Mesenchymal stem cell (in vitro differentiated cells and primary cell): ENCODE measurements around the gene PTPN13.
A peak's percentile ranks its signal among the peaks of the same experiment; 100 is the strongest.

Experiments
- DNase-seq: peaks from one replicate; pipeline ENCODE4 v3.0.0-alpha.2; 2013
- H2AFZ ChIP-seq: one replicate; pipeline ENCODE4 v1.6.1; 2013; ENCODE audit warnings: low read depth, mild to moderate bottlenecking, control low read depth, inconsistent platforms, low read length, moderate library complexity
- H2AK5ac ChIP-seq: 2 replicates; pipeline ENCODE4 v1.6.1; 2013; ENCODE audit warnings: low read length, moderate library complexity, mild to moderate bottlenecking, inconsistent platforms; ENCODE audit not compliant: severe bottlenecking
- H2BK120ac ChIP-seq: one replicate; pipeline ENCODE4 v1.6.1; 2013; ENCODE audit warnings: low read depth, mild to moderate bottlenecking, inconsistent platforms, low read length, moderate library complexity
- H2BK12ac ChIP-seq, 2 experiments: one replicate each; pipeline ENCODE4 v1.6.1; 2013; ENCODE audit warnings: inconsistent platforms in 2 of 2, low read length in 2 of 2, mild to moderate bottlenecking in 2 of 2, moderate library complexity in 2 of 2, control low read depth in 1 of 2
- H2BK15ac ChIP-seq: one replicate; pipeline ENCODE4 v1.6.1; 2013; ENCODE audit warnings: mild to moderate bottlenecking, low read depth, inconsistent platforms; ENCODE audit not compliant: poor library complexity, severe bottlenecking
- H2BK5ac ChIP-seq: 2 replicates; pipeline ENCODE4 v1.6.1; 2013; ENCODE audit warnings: low read depth, mild to moderate bottlenecking, low read length, control low read depth, inconsistent platforms; ENCODE audit not compliant: poor library complexity, severe bottlenecking
- H3K14ac ChIP-seq, 2 experiments: one replicate each; pipeline ENCODE4 v1.6.1; 2013; ENCODE audit warnings: inconsistent platforms in 2 of 2, low read length in 2 of 2, control low read depth in 1 of 2, mild to moderate bottlenecking in 1 of 2, moderate library complexity in 1 of 2
- H3K18ac ChIP-seq, 2 experiments: one replicate each; pipeline ENCODE4 v1.6.1; 2013; ENCODE audit warnings: inconsistent platforms in 2 of 2, low read length in 2 of 2, control low read depth in 1 of 2, low read depth in 1 of 2, mild to moderate bottlenecking in 1 of 2
- H3K23ac ChIP-seq, 2 experiments: one replicate each; pipeline ENCODE4 v1.6.1; 2013; ENCODE audit warnings: inconsistent platforms in 2 of 2, low read length in 2 of 2, mild to moderate bottlenecking in 2 of 2, moderate library complexity in 2 of 2, control low read depth in 1 of 2
- H3K27ac ChIP-seq: 2 replicates; pipeline ENCODE4 v1.5.1; 2013; ENCODE audit warnings: mild to moderate bottlenecking, moderate library complexity, low read length, control low read depth, inconsistent platforms; ENCODE audit not compliant: poor library complexity, severe bottlenecking
- H3K27me3 ChIP-seq, 2 experiments: 2 replicates each; pipeline versions ENCODE4 v1.6.1 to v1.7.0; 2013; ENCODE audit warnings: low read length in 2 of 2, mild to moderate bottlenecking in 2 of 2, moderate library complexity in 2 of 2, control low read depth in 1 of 2, inconsistent platforms in 1 of 2; ENCODE audit not compliant: control insufficient read depth in 1 of 2, insufficient read depth in 1 of 2
- H3K36me3 ChIP-seq, 2 experiments: 2 replicates each; pipeline versions ENCODE4 v1.6.1 to v1.7.0; 2013; ENCODE audit warnings: low read length in 2 of 2, control low read depth in 1 of 2, inconsistent platforms in 1 of 2, low read depth in 1 of 2, mild to moderate bottlenecking in 1 of 2; ENCODE audit not compliant: insufficient read depth in 2 of 2, control insufficient read depth in 1 of 2
- H3K4ac ChIP-seq, 2 experiments: one replicate each; pipeline ENCODE4 v1.6.1; 2013; ENCODE audit warnings: inconsistent platforms in 2 of 2, low read length in 2 of 2, mild to moderate bottlenecking in 2 of 2, moderate library complexity in 2 of 2, control low read depth in 1 of 2, low read depth in 1 of 2
- H3K4me1 ChIP-seq: 2 replicates; pipeline ENCODE4 v1.6.1; 2013; ENCODE audit warnings: low read depth, low read length, control low read depth; ENCODE audit not compliant: control insufficient read depth, insufficient read depth
- H3K4me2 ChIP-seq: 2 replicates; pipeline ENCODE4 v1.6.1; 2013; ENCODE audit warnings: low read length, mild to moderate bottlenecking, inconsistent platforms; ENCODE audit not compliant: poor library complexity, severe bottlenecking
- H3K4me3 ChIP-seq, 2 experiments: 2 replicates each; pipeline versions ENCODE4 v1.5.1 to v1.7.0; 2013; ENCODE audit warnings: low read length in 2 of 2, mild to moderate bottlenecking in 2 of 2, control low read depth in 1 of 2, low read depth in 1 of 2; ENCODE audit not compliant: insufficient read depth in 1 of 2
- H3K79me1 ChIP-seq: replicated peaks from 2 replicates; pipeline ENCODE4 v1.6.1; 2013; ENCODE audit warnings: mild to moderate bottlenecking, control low read depth, low read length, inconsistent platforms; ENCODE audit not compliant: poor library complexity, severe bottlenecking
- H3K9ac ChIP-seq: 2 replicates; pipeline ENCODE4 v1.7.0; 2013; ENCODE audit warnings: mild to moderate bottlenecking, low read length, moderate library complexity
- H3K9me3 ChIP-seq: 2 replicates; pipeline ENCODE4 v1.7.0; 2013; ENCODE audit warnings: mild to moderate bottlenecking, low read length; ENCODE audit not compliant: control insufficient read depth
- H4K8ac ChIP-seq: one replicate; pipeline ENCODE4 v1.6.1; 2013; ENCODE audit warnings: inconsistent platforms, mild to moderate bottlenecking, low read length, moderate library complexity
- H4K91ac ChIP-seq: one replicate; pipeline ENCODE4 v1.6.1; 2013; ENCODE audit warnings: mild to moderate bottlenecking, low read length, inconsistent platforms
- WGBS: methylation state at CpG from one replicate; pipeline ENCODE4 v1.1.7; 2013; ENCODE audit warnings: mixed read lengths; 5-methylcytosine and 5-hydroxymethylcytosine counted together

The PTPN13 gene

GRCh38 chr4:86582410-86582809, 11.7 kb upstream of the PTPN13 start:
- Histone ChIP-seq H3K18ac (no peak overlapping the region), H4K8ac (no peak overlapping the region), H3K9me3 (no peaks in the 10 kb centered on the region), H3K4me2 (no peak overlapping the region), H3K14ac (no peak overlapping the region), H3K23ac (no peak overlapping the region), H3K27ac (no peak overlapping the region), H3K4ac (no peak overlapping the region), H2BK5ac (no peak overlapping the region), H3K4me3 (peak overlapping the region in 1 of 2 experiments; percentile 71), H4K91ac (no peak overlapping the region), H2AFZ (no peak overlapping the region), H3K79me1 (peaks cover 7% of the 10 kb centered on the region), H3K4me1 (peaks cover 5% of the 10 kb centered on the region), H2AK5ac (no peak overlapping the region), H2BK12ac (no peak overlapping the region), H2BK120ac (no peak overlapping the region), H2BK15ac (no peak overlapping the region), H3K27me3 (no peaks in the 10 kb centered on the region), H3K36me3 (no peaks in the 10 kb centered on the region), H3K9ac (peak overlapping the region; percentile 89)
- DNase-seq = no peak
- WGBS = 100% methylated on average over 1 of the region's 2 CpGs

DNA sequence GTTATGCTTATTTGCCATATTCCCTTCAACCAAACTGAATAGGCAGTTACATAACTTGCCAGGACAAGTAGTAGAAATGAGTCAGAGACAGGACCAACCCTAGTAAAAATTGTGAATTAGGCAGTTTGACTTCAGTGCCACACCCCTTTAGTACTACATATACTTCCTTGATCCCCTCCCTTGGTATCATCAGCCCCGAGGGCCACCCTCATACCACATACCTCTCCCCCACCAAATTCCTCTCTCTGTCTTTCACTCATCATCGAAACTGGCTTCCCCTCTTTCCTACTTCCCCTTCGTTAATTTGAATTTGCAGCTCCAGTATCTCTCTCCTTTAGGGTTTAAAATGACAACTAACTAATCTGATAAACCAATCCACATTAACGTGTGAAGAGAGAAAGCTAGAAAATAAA, 7.9 kb upstream of the PTPN13 start:
- Histone ChIP-seq H2AFZ (no peak overlapping the region), H3K4me1 (peaks cover 3% of the 10 kb centered on the region), H2BK12ac (no peak overlapping the region), H3K18ac (no peak overlapping the region), H2AK5ac (no peak overlapping the region), H4K91ac (no peak overlapping the region), H4K8ac (no peak overlapping the region), H3K14ac (no peak overlapping the region), H3K27me3 (no peaks in the 10 kb centered on the region), H3K27ac (no peak overlapping the region), H3K79me1 (peaks cover 8% of the 10 kb centered on the region), H3K9ac (no peak overlapping the region), H3K4me2 (no peak overlapping the region), H3K4ac (no peak overlapping the region), H3K4me3 (peak overlapping the region in 1 of 2 experiments; percentile 13), H2BK5ac (no peak overlapping the region), H3K9me3 (no peaks in the 10 kb centered on the region), H3K23ac (no peak overlapping the region), H2BK120ac (no peak overlapping the region), H3K36me3 (no peaks in the 10 kb centered on the region), H2BK15ac (no peak overlapping the region)
- WGBS = 81% methylated on average over 3 of the region's 4 CpGs
- DNase-seq = no peak

DNA sequence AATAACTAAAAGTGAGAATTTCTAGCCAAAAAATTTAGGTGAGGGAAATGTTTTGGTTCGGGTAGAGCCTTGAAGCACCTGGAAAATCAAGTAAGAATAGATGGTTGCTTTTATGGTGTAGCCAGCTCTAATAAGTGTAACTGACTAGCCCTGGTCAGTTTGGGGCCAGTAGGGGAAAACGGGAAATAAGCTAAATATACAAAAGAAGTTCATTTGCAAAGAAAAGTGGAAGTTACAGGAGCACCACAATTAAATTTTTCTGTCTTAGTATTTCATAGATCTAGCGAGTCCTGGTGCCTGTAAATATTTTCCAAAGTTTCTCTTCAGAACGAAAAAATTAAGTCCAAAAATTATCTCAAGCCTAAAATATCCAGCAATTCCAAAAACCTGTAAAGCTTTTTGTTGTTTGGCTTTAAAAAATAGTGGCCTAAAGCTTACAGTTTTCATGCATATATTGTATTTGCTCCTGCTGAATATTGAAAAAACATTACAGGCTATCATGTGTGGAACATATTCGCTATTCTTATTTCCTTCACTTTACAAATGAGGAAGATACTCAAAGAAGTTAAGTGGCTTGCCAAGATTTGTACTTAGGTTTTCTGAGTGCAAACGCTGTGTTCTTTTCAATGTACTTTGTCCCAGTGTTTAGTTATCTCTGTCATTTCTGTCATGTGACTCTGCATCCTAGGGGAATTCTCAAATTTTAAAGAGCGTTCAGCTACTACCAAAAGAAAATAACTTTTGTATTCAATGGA, 7.3 kb upstream of the PTPN13 start:
- H2AFZ ChIP-seq = no peak overlapping the region
- no peak overlapping the region for H3K18ac ChIP-seq
- H2BK5ac ChIP-seq = no peak overlapping the region
- WGBS = 85% methylated on average over 5 of the region's 7 CpGs
- no peak overlapping the region for H2BK120ac ChIP-seq
- no peak overlapping the region for H2BK12ac ChIP-seq
- no peak overlapping the region for H3K4me3 ChIP-seq
- H3K4me2 ChIP-seq = no peak overlapping the region
- H3K4me1 ChIP-seq = peaks cover 6% of the 10 kb centered on the region
- H2BK15ac ChIP-seq = no peak overlapping the region
- no peak overlapping the region for H4K91ac ChIP-seq
- H3K9ac ChIP-seq = no peak overlapping the region
- H3K79me1 ChIP-seq = peaks cover 8% of the 10 kb centered on the region
- DNase-seq = no peak
- no peaks in the 10 kb centered on the region for H3K36me3 ChIP-seq
- H2AK5ac ChIP-seq = no peak overlapping the region
- no peak overlapping the region for H3K14ac ChIP-seq
- H3K23ac ChIP-seq = no peak overlapping the region
- H3K27ac ChIP-seq = no peak overlapping the region
- H4K8ac ChIP-seq = no peak overlapping the region
- H3K9me3 ChIP-seq = no peaks in the 10 kb centered on the region
- no peak overlapping the region for H3K4ac ChIP-seq
- no peaks in the 10 kb centered on the region for H3K27me3 ChIP-seq

DNA sequence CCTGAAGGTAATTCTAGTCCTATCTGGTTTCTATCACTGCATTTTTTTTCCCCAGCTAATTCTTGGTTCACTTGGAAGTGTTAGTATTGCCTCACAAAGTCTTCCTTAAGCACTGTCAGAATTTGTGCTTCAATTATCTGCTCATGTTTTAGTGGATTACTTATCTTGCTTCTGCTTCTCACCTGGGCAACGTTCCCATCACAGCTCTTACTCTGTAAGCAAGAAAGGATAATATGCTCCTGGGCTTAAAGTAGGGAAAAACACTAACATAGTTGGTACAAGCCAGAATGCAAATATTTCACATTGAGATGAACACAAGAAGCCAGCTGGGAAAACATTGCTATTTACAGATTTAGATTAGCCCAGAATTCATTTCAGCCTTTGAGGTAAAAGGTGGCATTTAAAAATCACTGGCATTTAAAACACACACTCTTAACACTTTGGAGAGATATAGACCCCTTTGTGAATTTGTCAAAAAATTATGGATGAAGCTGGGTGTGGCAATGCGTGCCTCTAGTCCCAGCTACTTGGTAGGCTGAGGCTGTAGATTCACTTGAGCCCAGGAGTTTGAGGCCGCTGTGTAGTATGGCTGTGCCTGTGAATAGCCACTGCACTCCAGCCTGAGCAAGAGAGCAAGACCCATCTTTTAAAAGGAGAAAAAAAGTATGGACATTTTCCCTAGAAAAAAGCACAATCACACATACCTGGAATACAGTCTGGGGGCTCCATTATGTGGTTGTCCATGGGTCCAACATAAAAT, 6.6 kb upstream of the PTPN13 start:
- Histone ChIP-seq H3K9ac (no peak overlapping the region), H2BK15ac (peak overlapping the region; percentile 74), H4K8ac (no peak overlapping the region), H3K14ac (no peak overlapping the region), H3K4me2 (no peak overlapping the region), H3K23ac (no peak overlapping the region), H3K79me1 (peaks cover 8% of the 10 kb centered on the region), H2AK5ac (peak overlapping the region; percentile 69), H2BK5ac (no peak overlapping the region), H3K27ac (no peak overlapping the region), H3K27me3 (no peaks in the 10 kb centered on the region), H2AFZ (no peak overlapping the region), H3K18ac (no peak overlapping the region), H4K91ac (no peak overlapping the region), H3K36me3 (no peaks in the 10 kb centered on the region), H3K9me3 (no peaks in the 10 kb centered on the region), H3K4ac (no peak overlapping the region), H3K4me3 (no peak overlapping the region), H3K4me1 (peaks cover 6% of the 10 kb centered on the region), H2BK12ac (no peak overlapping the region), H2BK120ac (no peak overlapping the region)
- WGBS = 81% methylated on average over 3 of the region's 3 CpGs
- no peak for DNase-seq
